Kidney (tissue), 14 donors: ENCODE results near the gene ARHGAP20. TPM values are rescaled to one million over a fixed set of nuclear protein-coding genes. Genes with fewer than 3 reads are reported as not detected.
"Not testable (repeated sequence)": the region's sequence is repeated elsewhere in the genome, so short reads cannot be mapped to it uniquely, and the experiment has no call there.

ENCODE experiments used
- DNase-seq, 5 donors: peaks; one replicate each; pipeline ENCODE4 v3.0.0-alpha.2; 2013 to 2020
- FAIRE-seq: peaks from 2 replicates; lab custom pipeline; 2012; peaks lifted over from hg19 to GRCh38; lab: Jason Lieb, UNC
- H3K27ac ChIP-seq, 2 donors: one replicate each; pipeline ENCODE4 v1.7.0; 2013; ENCODE audit warnings: low read depth in 2 of 2, low read length in 2 of 2, inconsistent platforms in 1 of 2
- H3K27me3 ChIP-seq: one replicate; pipeline ENCODE4 v1.7.1; 2013; ENCODE audit warnings: low read length, inconsistent platforms; ENCODE audit not compliant: control insufficient read depth, insufficient read depth
- H3K36me3 ChIP-seq, 3 donors: one replicate each; pipeline versions ENCODE4 v1.7.0 to v1.7.1; 2013; ENCODE audit warnings: low read length in 3 of 3, control low read depth in 1 of 3, inconsistent platforms in 1 of 3; ENCODE audit not compliant: insufficient read depth in 3 of 3, control insufficient read depth in 2 of 3
- H3K4me1 ChIP-seq, 3 donors: one replicate each; pipeline versions ENCODE4 v1.7.0 to v1.7.1; 2013; ENCODE audit warnings: low read length in 3 of 3, inconsistent platforms in 1 of 3, low read depth in 1 of 3; ENCODE audit not compliant: control insufficient read depth in 2 of 3, insufficient read depth in 2 of 3
- H3K4me3 ChIP-seq, 3 donors: one replicate each; pipeline versions ENCODE4 v1.7.0 to v1.8.1; 2013; ENCODE audit warnings: low read length in 3 of 3, control low read depth in 1 of 3, inconsistent platforms in 1 of 3
- H3K9ac ChIP-seq, 3 donors: one replicate each; pipeline versions ENCODE4 v1.7.0 to v1.7.1; 2013; ENCODE audit warnings: low read length in 3 of 3, control low read depth in 1 of 3, inconsistent platforms in 1 of 3
- H3K9me3 ChIP-seq, 3 donors: one replicate each; pipeline versions ENCODE4 v1.7.0 to v1.7.1; 2013; ENCODE audit warnings: low read length in 3 of 3, control low read depth in 1 of 3, inconsistent platforms in 1 of 3; ENCODE audit not compliant: control insufficient read depth in 2 of 3, insufficient read depth in 1 of 3
- CTCF ChIP-seq: IDR thresholded peaks from 3 replicates; pipeline ENCODE4 v1.5.1; 2012; ENCODE audit warnings: mild to moderate bottlenecking, moderate library complexity, borderline replicate concordance; ENCODE audit not compliant: insufficient read depth; ENCODE audit errors: extremely low read depth
- intact Hi-C: fragments of 100-400 bp; cut with DNase I; formaldehyde crosslinking; loops from one replicate; pipeline ENCODE4 v1.11.1; 2022
- polyA plus RNA-seq: library from polyadenylated mRNA; stranded (reverse); fragments of 350-450 nt; fragmentation: Illumina TruSeq; extraction: RNeasy Lipid Tissue Mini Kit (QIAGEN cat#74804); gene quantifications from one replicate; pipeline ENCODE4 v1.2.3, GENCODE V29; 2014; ENCODE audit warnings: low read depth, low replicate concordance; ENCODE audit not compliant: insufficient read depth
- total RNA-seq: library from RNA; stranded (reverse); fragmentation: NEBNext Ultra II Directional; extraction: Animal tissue kit (Norgen Biotek cat#: 25700); gene quantifications from one replicate; pipeline ENCODE4 v1.2.1, GENCODE V29; 2021
- donor health status: control.
- donor health status: control.
- donor health status: control.
- donor health status: control.
- donor health status: control.
- donor health status: DM: yes; HTN: yes; CAD: no.
- donor health status: Normal renal cell carcinoma (clear cell type).

Gene ARHGAP20
- total and polyA plus RNA-seq, 2 donors from 2014 or later = 0.11 to 1.4 TPM

GRCh38 chr11:110621826-110622225 lies 90.4 kb downstream of the ARHGAP20 start:
- intact Hi-C loops = no loop called here
- peaks cover 0 to 3% (median 0%) of the 10 kb centered on the region in 3 donors for H3K9me3 ChIP-seq
- TF ChIP-seq CTCF = no peak
- no peaks in the 10 kb centered on the region for H3K36me3 ChIP-seq
- H3K27ac ChIP-seq = no peak overlapping the region
- no peaks in the 10 kb centered on the region for H3K27me3 ChIP-seq
- no peak overlapping the region for H3K4me3 ChIP-seq
- FAIRE-seq = no peak
- no peak overlapping the region for H3K9ac ChIP-seq
- DNase-seq = no peak
- no peaks in the 10 kb centered on the region for H3K4me1 ChIP-seq

- FAIRE-seq, H3K4me1 ChIP-seq, H3K9ac ChIP-seq, H3K4me3 ChIP-seq, intact Hi-C loops, H3K9me3 ChIP-seq, DNase-seq, H3K27ac ChIP-seq, H3K27me3 ChIP-seq, H3K36me3 ChIP-seq: not testable (repeated sequence)
Measured at GRCh38 chr11:110619366-110619765, 92.9 kb downstream of the ARHGAP20 start.

- no peaks in the 10 kb centered on the region for H3K36me3 ChIP-seq
- H3K9ac ChIP-seq = no peak overlapping the region
- TF ChIP-seq CTCF = no peak
- DNase-seq (no peak), FAIRE-seq (no peak)
- intact Hi-C loops = no loop called here
- no peaks in the 10 kb centered on the region for H3K27me3 ChIP-seq
- H3K9me3 ChIP-seq = no peaks in the 10 kb centered on the region
- H3K4me3 ChIP-seq = no peak overlapping the region
- no peaks in the 10 kb centered on the region for H3K4me1 ChIP-seq
- H3K27ac ChIP-seq = no peak overlapping the region
Measured at GRCh38 chr11:110614031-110614430, 98.2 kb downstream of the ARHGAP20 start.

- no peak overlapping the region for H3K27ac ChIP-seq
- H3K9ac ChIP-seq = no peak overlapping the region
- no peak overlapping the region for H3K4me3 ChIP-seq
- no peaks in the 10 kb centered on the region for H3K27me3 ChIP-seq
- no peak for TF ChIP-seq CTCF
- H3K36me3 ChIP-seq = no peaks in the 10 kb centered on the region
- no peak for DNase-seq
- no peak for FAIRE-seq
- no peaks in the 10 kb centered on the region for H3K4me1 ChIP-seq
- no peaks in the 10 kb centered on the region for H3K9me3 ChIP-seq
- intact Hi-C loops = no loop called here
Measured at GRCh38 chr11:110613197-110613918, 98.9 kb downstream of the ARHGAP20 start.
